IPS DF 4.7 (cell line): ENCODE results near the gene OR5M3.

ENCODE experiments used
- DNase-seq: peaks from one replicate; pipeline ENCODE4 v3.0.0-alpha.2; 2013; ENCODE audit warnings: low spot score; ENCODE audit errors: extremely low read depth

OR5M3 gene

DNA sequence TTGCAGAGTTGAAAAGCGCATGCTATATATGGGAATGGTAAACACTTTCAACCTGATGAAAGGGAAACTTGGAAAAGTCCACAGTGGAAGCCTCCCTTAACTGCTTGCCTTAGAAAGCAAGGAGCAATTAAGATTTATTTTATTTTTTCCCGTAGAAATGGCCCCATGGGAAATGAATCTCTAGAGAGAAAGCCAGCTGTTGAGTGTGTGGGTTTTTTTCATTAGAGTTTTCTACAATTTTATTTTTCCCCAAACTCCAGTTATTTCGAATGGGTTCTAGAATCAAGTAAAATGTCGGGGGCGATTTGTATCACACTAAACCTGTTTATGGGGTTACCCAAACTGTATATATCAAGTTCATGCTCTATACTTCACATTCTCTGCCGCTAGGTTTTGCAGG lies at the start of gene OR5M3:
Gene OR5M3, minus strand, starts transcription at position 101 of the 400 bp plus-strand sequence. CDS start 2,855 bp downstream, outside the sequence.
- DNase-seq = no peak

DNA sequence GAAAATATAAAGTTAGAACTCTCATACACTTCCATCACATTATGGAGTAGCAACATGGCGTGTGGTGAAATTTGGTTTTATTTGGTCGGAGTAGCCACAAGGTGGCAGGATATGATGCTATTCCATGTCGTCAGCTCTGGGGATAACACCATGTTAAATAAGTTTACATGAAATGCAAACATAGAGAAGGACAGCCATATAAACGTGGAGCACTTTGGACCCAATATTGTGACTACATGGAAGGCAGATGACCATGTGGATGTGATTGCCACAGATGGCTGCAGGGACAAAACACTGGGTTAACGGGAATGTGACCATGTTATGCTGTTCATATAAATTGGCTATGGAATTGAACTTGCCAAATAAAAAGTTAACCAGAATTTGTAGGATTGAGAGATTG lies 48.9 kb upstream of the OR5M3 start:
- DNase-seq = no peak

GRCh38 chr11:56513280-56513679 lies 40.1 kb upstream of the OR5M3 start:
- DNase-seq = no peak

GRCh38 chr11:56509439-56509838 lies 36.3 kb upstream of the OR5M3 start:
- no peak for DNase-seq

DNA sequence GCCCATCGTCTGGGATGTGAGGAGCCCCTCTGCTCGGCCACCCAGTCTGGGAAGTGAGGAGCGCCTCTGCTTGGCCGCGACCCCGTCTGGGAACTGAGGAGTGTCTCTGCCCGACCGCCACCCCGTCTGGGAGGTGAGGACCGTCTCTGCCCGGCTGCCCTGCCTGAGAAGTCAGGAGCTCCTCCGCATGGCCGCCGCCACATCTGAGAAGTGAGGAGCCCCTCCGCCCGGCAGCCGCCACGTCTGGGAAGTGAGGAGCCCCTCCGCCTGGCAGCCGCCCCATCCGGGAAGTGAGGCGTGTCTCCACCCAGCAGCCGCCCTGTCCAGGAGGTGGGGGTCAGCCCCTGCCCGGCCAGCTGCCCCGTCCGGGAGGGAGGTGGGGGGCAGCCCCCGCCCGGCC lies 23.9 kb upstream of the OR5M3 start:
- DNase-seq = no peak

DNA sequence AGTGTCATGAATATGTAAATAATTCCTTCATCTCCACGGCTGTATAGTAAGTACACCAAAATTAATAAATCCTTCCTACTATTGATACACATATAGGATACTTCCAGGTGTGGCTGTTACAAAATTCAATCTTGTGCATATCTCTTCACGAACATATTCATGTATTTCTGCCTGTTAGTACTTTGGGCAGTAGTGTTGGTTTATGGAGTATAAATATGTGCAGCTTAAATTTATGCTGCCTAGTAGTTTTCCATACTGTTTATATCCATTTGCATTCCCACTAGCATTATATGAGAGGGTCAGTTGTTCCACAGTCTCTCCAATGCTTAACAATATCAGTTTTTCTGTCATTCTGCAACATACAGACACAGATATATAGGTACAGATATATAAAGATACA lies 22.0 kb upstream of the OR5M3 start:
- no peak for DNase-seq

GRCh38 chr11:56491270-56491669 lies 18.1 kb upstream of the OR5M3 start, which contains the start of gene OR5M8:
Gene OR5M8, minus strand, starts transcription at chr11:56491370. Its CDS starts 0 bp downstream, at chr11:56491370.
- DNase-seq = no peak

- no peak for DNase-seq
Observed at GRCh38 chr11:56486801-56487200, 13.6 kb upstream of the OR5M3 start.

DNA sequence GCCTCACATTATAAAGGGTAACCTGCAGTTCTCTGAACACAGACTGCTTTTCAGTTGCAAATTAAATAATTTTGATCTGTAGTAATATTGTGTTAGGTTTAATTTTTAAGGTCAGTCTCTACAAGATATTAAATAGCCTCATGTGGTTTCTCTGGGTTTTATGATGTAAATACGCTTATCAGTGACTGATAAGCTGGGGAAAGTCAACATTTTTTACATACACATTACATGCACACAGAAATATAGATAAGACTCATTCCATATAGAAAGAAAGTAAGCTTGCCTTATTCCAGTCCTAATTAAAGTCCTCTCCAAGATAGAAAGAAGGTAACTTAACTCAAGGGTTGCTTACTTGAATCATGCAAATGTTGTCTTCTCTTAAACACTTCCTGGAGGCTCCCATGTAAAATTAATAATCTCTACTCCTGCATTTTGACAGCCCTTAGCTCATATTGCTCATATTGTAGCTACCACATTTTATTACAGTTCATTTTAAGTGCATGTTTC lies 1.6 kb upstream of the OR5M3 start:
- no peak for DNase-seq

GRCh38 chr11:56457076-56457475 lies 16.1 kb downstream of the OR5M3 start:
- no peak for DNase-seq

DNA sequence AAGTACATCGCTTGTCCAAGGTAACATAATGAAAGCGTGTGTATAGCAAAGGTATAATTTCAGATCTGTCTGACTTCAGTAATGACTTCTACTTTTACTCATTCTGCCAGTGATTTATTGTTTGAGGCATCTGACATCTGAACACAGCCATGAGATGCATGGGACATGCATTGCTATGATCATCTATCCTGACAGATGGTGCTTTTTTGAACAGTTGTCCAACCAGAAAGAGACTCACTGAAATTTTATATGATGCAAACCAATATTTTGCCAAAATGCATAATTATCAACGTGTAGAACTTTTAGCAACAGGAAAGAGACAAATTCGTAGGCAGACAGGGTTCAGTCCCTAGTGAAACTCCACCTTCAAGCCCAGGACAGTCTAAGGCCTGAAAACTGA lies 19.6 kb downstream of the OR5M3 start:
- DNase-seq = no peak
